Urothelium cell line (cell line): ENCODE results near the gene LRTM2.

Experiments used
- DNase-seq: peaks from one replicate; pipeline ENCODE4 v3.0.0; 2011; ENCODE audit warnings: low spot score, mixed read lengths
- FAIRE-seq: peaks from 2 replicates; lab custom pipeline; 2011; peaks lifted over from hg19 to GRCh38; lab: Jason Lieb, UNC

Gene LRTM2

GRCh38 chr12:1828856-1829255 lies 8.5 kb downstream of the LRTM2 start:
- DNase-seq, result no peak
- no peak for FAIRE-seq

GRCh38 chr12:1829306-1829900 lies 9.0 kb downstream of the LRTM2 start:
- FAIRE-seq, result no peak

GRCh38 chr12:1830401-1830845 lies 10.1 kb downstream of the LRTM2 start:
- FAIRE-seq (no peak), DNase-seq (no peak)

More at GRCh38 chr12:1829306-1829900, 9.0 kb downstream of the LRTM2 start:
- no peak for DNase-seq

GRCh38 chr12:1830981-1831963 lies 10.9 kb downstream of the LRTM2 start:
- peak; percentile 89 for FAIRE-seq
- DNase-seq, result peak; percentile 91

- FAIRE-seq, result peak; percentile 77
- no peak for DNase-seq
Measured at GRCh38 chr12:1832801-1833595, 12.6 kb downstream of the LRTM2 start.

GRCh38 chr12:1833596-1834028 lies 13.2 kb downstream of the LRTM2 start:
- no peak for DNase-seq
- no peak for FAIRE-seq

- FAIRE-seq, result no peak
- no peak for DNase-seq
Measured at GRCh38 chr12:1834186-1834925, 14.0 kb downstream of the LRTM2 start.

- FAIRE-seq (peak; percentile 77), DNase-seq (no peak)
Measured at GRCh38 chr12:1835211-1836131, 15.1 kb downstream of the LRTM2 start.

GRCh38 chr12:1836241-1836803 lies 16.0 kb downstream of the LRTM2 start:
- no peak for DNase-seq
- FAIRE-seq, result no peak

- FAIRE-seq, result no peak
- no peak for DNase-seq
Measured at GRCh38 chr12:1836854-1837421, 16.6 kb downstream of the LRTM2 start.

- FAIRE-seq (no peak), DNase-seq (no peak)
Measured at GRCh38 chr12:1837541-1838204, 17.3 kb downstream of the LRTM2 start.

GRCh38 chr12:1838205-1838993 lies 18.0 kb downstream of the LRTM2 start:
- no peak for FAIRE-seq
- no peak for DNase-seq

GRCh38 chr12:1838994-1839365 lies 18.6 kb downstream of the LRTM2 start:
- FAIRE-seq (no peak), DNase-seq (no peak)

- FAIRE-seq (no peak), DNase-seq (no peak)
Measured at GRCh38 chr12:1839464-1839863, 19.1 kb downstream of the LRTM2 start.

GRCh38 chr12:1839956-1840951 lies 19.9 kb downstream of the LRTM2 start:
- FAIRE-seq (no peak), DNase-seq (no peak)

- DNase-seq (no peak), FAIRE-seq (no peak)
Measured at GRCh38 chr12:1840981-1841425, 20.6 kb downstream of the LRTM2 start.
